AML-193 (cell line): ENCODE data around the gene GALK1.
A peak's percentile ranks its signal among the peaks of the same experiment; 100 is the strongest.
"Not testable (repeated sequence)": the region's sequence is repeated elsewhere in the genome, so short reads cannot be mapped to it uniquely, and the experiment has no call there.

Experiments
- DNase-seq, 2 experiments: peaks; one replicate each; lab custom pipeline; 2025; lab: John Stamatoyannopoulos, UW

GALK1 gene

GRCh38 chr17:75783803-75784472, 18.9 kb upstream of the GALK1 start:
- no peak for DNase-seq

- DNase-seq = peak; percentile 96 to 97
Observed at GRCh38 chr17:75783069-75783783, 18.2 kb upstream of the GALK1 start.

DNA sequence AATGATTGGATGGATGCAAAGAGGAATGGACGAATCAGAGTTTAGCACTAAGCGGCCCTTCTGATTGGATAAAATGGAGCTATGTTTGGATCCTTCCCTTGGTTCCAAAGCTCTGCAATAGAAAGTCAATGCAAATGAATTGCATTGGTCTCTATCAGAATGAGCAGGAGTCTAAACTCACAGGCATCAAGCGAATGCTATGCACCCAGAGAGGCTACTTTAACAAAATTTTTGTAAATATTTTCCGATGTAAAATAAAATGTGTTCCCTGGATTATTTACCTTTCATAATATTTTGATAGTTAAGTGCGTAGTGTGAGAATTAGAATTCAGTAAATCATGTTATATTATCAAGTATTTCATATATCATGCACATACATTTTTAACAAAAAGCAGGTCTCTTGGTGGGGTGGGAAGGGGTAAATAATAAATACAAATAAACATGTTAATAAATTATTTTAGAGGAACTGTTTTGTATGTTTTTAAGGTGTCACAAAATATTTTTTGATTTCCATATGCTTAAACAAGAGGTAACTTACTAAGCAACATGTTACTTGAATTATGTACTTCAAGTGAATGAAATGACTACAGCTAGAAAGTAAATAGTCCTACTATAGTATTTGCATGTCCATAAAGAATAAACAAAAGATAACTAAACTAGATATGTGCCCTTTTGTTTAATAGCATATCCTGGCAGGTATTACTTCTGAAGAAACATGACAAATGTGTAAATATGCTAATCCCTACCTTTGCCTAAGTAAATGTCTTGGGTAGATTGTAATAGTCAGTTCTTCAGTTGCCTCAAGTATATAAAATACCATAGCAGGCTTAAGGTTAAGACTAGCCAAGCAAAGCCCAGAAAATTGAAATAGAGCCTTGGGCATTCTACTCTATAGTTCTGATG, 15.2 kb upstream of the GALK1 start:
- no peak for DNase-seq

GRCh38 chr17:75779250-75779986, 14.4 kb upstream of the GALK1 start:
- peak; percentile 100 for DNase-seq

GRCh38 chr17:75778861-75779249, 13.9 kb upstream of the GALK1 start:
- DNase-seq = peak; percentile 54 to 71

DNA sequence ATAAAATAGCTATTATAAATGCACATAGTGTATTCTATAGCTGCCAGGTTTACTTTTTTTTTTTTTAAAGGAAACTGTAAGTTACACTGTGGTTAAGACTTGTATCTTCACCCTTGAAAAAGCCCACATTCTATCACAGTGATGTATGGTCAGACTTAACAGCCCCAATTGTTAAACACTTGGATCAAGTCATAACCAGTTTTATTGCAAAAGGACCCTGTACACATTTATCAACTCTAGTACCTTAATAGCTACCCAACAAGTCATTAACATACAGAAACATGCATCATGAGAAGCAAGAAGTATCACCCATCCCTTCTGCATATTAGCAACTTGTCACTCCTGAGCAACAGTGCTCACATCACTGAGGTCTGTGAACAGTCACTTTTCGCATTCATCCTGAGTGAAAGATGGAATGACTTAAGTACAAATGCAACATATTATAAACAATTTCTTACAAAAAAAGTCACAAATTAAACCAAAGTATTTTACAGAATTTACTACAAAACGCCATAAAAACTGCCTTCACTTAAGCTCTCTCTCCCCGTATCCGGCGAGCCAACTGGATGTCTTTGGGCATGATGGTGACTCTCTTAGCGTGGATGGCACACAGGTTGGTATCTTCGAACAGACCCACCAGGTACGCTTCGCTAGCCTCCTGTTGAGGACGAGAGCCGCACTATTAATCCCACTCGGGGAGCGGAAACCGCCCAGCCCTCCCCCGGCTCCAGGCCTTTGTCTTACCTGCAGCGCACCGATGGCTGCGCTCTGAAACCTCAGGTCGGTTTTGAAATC, 13.3 kb upstream of the GALK1 start:
- DNase-seq = not testable (repeated sequence)

DNA sequence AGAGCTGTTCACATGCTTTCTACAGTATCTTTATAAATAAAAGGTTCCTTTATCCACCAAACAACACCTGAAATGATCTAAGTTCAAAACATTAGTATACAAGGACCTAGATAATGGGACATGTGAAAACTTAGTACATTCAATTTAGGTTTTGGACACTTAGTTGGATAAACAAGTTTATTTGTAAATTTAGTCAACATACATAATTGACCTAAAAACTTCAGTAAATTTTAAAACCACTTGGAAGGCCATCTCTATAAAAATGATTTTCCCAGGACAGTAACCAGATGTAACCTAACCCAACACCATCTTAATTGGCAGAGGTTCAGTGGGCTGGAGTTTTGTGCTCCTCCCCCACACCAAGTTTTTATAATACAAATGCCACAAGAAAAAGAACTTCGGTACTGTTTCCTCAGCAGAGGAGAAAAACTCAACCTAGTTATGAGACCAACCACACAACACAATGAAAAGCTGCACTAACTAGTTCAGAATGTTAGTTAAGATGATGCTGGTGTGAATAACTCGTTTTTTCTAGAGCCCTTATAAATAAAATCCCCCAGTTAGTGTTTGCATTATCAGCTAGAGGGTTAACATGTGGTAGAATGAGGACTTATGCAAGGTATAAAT, 12.4 kb upstream of the GALK1 start:
- DNase-seq = no peak

- DNase-seq = peak; percentile 36 to 49
Observed at GRCh38 chr17:75776386-75777295, 11.6 kb upstream of the GALK1 start.

- no peak for DNase-seq
Observed at GRCh38 chr17:75774991-75775668, 10.1 kb upstream of the GALK1 start.

DNA sequence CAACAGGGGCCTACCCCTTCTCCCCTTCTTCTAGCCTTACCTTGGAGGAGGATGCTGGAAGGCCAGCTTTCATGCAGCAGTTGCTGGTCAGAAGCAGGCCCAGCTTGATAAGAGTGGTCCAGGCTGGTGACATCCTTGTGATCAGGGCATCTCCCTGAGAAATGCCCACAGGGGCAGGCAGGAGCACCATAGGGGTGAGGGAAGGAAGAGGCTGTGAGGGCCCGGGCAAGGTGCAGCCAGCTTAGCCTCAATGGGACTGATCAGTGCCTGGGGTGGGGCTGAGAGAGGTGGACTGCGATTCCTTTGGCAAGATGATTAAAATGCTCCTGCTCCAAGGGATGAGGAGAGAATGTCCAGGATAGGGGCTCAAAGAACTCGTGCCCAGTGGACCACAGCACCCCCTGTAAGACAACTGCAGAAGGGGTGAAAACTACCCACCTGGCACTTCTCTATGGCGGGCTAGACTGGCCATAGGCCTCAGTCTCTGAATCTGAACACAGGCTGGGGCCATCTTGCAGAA, 9.5 kb upstream of the GALK1 start:
- no peak for DNase-seq

GRCh38 chr17:75773808-75774470, 8.9 kb upstream of the GALK1 start:
- no peak for DNase-seq

- no peak for DNase-seq
Observed at GRCh38 chr17:75773121-75773807, 8.3 kb upstream of the GALK1 start.

- DNase-seq = no peak
Observed at GRCh38 chr17:75771334-75772281, 6.6 kb upstream of the GALK1 start.

DNA sequence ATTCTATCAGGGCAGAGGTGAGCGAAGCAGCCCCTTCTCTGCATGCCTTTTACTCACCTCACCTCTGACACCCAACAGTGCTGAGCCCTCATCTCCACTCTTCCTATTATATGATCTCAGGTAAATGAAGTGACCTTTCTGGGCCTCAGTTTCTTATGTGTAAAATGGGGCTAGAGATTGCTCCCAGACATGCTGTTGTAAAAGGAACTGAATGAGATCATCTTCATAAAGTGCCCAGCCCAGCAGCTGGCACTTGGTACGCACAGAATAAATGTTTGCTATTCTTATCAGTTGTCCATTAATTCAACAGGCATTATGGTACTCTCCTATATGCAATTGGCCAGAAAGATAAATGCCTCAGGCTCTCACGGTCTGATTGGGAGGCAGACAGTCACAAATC, 4.5 kb upstream of the GALK1 start:
- no peak for DNase-seq

DNA sequence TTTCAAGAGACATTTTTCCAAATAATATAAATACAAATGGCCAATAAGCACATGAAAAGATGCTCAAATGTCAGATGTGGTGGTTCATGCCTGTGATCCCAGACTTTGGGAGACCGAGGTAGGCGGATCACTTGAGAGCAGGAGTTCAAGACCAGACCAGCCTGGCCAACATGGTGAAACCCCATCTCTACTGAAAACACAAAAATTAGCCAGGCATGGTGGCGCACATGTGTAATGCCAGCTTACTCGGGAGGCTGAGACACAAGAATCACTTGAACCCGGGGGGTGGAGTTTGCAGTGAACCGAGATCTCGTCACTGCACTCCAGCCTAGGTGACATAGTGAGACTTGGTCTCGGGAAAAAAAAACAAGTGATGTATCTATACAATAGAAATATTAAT, 2.9 kb upstream of the GALK1 start:
- no peak for DNase-seq

- DNase-seq = no peak
Observed at GRCh38 chr17:75765981-75766380, 989 bp upstream of the GALK1 start.

GRCh38 chr17:75764417-75764710, 628 bp downstream of the GALK1 start:
- DNase-seq = no peak
